Stimulated activated CD4-positive, alpha-beta T cell treated with anti-CD3 and anti-CD28 coated beads, TNF-alpha, amount 100 ng/mL, for 24 hours (primary cell): ENCODE results near the gene PCDHB2.
"Not testable (repeated sequence)": the region's sequence is repeated elsewhere in the genome, so short reads cannot be mapped to it uniquely, and the experiment has no call there.

Experiments
- DNase-seq, 3 experiments: peaks; one replicate each; pipeline ENCODE4 v3.0.0-alpha.2; 2020; ENCODE audit warnings: low read depth in 3 of 3

Gene PCDHB2

DNA sequence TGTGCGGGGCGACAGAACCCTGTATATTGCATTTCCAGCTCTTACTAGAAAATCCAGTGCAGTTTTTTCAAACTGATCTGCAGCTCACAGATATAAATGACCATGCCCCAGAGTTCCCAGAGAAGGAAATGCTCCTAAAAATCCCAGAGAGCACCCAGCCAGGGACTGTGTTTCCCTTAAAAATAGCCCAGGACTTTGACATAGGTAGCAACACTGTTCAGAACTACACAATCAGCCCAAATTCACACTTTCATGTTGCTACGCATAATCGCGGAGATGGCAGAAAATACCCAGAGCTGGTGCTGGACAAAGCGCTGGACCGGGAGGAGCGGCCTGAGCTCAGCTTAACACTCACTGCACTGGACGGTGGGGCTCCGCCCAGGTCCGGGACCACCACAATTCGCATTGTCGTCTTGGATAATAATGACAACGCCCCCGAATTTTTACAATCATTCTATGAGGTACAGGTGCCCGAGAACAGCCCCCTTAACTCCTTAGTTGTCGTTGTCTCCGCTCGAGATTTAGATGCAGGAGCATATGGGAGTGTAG, 41.4 kb downstream of the PCDHB2 start:
- DNase-seq: no peak

DNA sequence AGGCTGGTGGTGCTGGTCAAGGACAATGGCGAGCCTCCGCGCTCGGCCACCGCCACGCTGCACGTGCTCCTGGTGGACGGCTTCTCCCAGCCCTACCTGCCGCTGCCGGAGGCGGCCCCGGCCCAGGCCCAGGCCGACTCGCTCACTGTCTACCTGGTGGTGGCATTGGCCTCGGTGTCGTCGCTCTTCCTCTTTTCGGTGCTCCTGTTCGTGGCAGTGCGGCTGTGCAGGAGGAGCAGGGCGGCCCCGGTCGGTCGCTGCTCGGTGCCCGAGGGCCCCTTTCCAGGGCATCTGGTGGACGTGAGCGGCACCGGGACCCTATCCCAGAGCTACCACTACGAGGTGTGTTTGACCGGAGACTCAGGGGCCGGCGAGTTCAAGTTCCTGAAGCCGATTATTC, 42.9 kb downstream of the PCDHB2 start:
- DNase-seq: not testable (repeated sequence)
